ENCODE measurements around the gene CPT1C.

Gene CPT1C

DNA sequence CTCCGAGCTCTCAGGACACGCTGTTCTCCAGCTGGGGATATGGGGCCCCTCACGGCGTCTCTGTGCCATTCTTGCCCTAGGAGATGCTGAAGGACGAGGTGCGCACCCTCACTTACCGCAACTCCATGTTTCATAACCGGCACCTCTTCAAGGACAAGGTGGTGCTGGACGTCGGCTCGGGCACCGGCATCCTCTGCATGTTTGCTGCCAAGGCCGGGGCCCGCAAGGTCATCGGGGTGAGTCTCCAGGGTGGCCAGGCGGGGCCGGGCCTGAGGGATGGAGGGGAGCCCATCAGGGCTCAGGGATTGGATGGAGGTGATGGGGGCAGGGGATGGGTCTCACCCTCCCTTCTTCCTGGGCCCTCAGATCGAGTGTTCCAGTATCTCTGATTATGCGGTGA, 9.1 kb upstream of the CPT1C start:
- no peak for DNase-seq (ENCODE audit: low read depth in 3 of 3)

DNA sequence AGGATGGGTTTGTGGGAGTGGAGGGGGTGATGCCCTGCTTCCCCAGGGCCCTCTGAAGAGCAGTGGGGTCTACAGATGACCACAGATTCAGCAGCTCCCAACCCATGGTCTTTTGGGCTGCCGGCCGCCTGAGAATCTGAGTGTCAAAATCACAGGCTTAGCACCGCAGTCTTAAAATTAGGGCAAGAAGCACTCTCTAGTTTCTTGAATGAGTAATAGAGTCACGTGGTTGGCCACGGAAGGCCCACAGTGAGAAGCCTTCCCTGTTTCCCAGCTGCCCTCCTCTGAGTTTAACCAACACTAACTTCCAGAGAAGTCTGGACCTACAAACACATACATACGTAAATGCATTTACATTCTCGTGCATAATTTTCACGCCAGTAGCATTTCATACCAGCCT, 8.6 kb upstream of the CPT1C start:
- no peak for DNase-seq (ENCODE audit: low read depth in 3 of 3)

DNA sequence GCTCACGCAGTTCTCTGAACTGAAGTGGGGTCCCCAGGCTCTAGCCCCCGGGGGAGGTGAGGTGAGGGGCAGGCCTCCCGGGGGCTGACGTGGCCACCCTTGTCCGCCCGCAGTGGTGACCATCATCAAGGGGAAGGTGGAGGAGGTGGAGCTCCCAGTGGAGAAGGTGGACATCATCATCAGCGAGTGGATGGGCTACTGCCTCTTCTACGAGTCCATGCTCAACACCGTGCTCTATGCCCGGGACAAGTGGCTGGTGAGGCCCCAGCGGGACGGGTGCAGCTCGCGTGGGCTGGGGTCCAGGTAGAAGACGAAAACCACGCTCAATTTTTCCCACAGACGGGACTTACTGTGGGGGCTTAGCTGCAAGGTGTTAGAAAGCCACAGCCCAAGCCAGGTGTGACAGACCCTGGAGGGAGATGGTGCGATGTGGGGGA, 7.1 kb upstream of the CPT1C start:
- no peak for DNase-seq (ENCODE audit: low read depth in 3 of 3)

DNA sequence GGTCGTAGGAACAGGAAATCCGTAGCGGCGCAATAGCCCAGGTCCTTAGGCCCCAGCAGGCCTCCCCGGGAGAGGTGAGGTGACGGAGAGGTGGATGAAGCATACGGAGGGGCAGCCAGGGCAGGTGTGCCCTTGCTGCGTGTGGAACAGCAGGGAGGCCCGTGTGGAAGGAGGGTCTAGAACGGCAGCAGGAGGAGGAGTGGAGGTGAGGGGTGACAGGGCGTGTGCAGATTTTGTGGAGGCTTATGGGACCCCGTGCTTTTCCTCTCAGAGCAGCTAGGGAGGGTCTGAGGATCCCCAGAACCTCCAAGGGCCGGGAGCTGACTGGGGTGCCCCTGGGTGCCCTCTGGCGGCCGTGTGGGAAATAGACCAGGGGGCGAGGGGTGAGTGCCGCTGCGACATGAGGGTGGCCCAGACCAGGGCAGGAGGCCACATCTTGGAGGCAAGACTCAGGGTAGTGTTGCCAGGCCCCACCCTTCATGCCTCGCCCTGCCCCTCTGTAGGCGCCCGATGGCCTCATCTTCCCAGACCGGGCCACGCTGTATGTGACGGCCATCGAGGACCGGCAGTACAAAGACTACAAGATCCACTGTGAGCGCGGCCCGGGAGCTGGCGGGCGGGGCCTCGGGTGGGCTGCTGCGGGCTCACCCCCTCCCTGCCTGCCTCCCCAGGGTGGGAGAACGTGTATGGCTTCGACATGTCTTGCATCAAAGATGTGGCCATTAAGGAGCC, 6.5 kb upstream of the CPT1C start:
- DNase-seq (ENCODE audit: low read depth in 3 of 3) = no peak

DNA sequence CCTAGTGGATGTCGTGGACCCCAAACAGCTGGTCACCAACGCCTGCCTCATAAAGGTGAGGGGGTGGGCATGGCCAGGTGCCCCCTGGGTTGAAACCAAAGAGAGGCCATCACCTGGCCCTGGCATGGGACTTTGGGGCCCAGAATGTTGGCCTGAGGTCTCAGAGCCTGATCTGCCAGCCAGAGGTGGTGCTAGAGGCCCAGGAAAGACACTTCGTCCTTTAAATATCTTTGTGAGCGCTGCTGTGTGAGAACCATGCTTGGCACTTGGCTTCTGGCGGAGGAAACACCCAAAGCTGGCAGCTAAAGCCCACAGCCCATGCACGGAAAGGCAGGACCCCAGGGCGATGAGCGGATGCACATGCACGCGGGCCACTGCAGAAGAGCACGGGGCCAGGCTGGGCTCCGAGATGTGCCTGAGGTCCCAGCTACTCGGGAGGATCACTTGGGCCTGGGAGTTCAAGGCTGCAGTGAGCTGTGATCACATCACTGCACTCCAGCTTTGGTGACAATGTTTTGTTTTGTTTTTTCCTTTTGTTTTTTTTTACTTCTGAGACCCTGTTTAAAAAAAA, 5.8 kb upstream of the CPT1C start:
- DNase-seq (ENCODE audit: low read depth in 3 of 3) = no peak

DNA sequence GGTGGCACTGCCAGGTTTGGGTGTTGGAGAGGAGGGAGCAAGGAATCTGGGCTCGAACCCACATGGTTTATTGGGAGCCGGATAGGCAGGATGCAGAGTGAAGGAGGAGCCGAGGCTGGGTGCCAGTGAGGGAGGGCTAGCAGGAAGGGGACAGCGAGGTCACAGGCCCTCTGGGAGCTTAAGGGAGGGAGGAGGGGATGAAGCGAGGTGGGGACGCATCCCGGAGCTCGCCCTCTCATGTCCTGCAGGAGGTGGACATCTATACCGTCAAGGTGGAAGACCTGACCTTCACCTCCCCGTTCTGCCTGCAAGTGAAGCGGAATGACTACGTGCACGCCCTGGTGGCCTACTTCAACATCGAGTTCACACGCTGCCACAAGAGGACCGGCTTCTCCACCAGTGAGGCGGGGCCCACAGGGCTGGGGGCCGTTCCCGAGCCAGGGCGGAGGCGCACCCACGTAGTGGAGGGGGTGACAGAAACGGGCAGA, 5.0 kb upstream of the CPT1C start:
- DNase-seq (ENCODE audit: low read depth in 3 of 3) = no peak

DNA sequence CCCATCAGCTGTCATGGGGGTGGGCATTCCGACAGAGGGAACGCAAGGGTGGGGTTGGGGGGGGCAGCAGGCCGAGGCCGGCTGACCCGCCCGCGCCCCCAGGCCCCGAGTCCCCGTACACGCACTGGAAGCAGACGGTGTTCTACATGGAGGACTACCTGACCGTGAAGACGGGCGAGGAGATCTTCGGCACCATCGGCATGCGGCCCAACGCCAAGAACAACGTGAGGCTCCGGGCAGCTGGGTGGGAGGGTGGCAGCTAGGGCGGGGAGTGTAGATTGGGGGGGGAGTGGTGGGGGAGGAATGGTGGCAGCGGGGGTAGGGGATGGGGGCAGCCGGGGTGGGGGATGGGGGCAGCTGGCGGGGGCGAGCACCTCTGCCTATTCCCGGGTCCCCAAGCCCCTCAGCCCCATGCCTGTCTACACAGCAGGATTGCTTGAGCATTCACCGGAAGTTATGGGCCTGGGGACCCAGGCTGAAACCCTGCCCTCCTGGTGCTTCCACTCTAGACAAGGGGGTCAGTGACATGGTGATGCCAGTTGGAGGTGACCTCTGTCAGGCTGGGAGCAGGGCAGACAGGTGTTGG, 4.3 kb upstream of the CPT1C start:
- no peak for DNase-seq (ENCODE audit: low read depth in 3 of 3)

DNA sequence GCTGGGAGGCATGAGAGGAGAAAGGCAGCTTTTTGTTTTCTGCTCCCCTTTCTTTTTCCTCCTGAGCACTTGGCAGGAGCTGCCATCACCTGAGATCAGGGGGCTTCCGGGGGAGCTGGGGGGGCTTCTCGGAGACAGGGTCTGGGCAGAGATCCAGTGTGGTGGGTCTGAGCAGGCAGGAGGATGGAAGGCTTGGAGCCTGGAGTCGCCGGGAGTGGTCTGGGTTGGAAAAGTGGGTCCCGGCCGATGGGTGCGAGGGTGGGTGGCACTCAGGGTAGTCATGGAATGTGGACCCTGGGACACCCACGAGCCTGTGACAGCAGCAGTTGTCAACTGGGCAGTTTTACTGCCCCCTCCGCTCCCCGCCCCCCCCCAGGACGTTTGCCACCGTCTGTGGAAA, 3.8 kb upstream of the CPT1C start:
- no peak for DNase-seq (ENCODE audit: low read depth in 3 of 3)

DNA sequence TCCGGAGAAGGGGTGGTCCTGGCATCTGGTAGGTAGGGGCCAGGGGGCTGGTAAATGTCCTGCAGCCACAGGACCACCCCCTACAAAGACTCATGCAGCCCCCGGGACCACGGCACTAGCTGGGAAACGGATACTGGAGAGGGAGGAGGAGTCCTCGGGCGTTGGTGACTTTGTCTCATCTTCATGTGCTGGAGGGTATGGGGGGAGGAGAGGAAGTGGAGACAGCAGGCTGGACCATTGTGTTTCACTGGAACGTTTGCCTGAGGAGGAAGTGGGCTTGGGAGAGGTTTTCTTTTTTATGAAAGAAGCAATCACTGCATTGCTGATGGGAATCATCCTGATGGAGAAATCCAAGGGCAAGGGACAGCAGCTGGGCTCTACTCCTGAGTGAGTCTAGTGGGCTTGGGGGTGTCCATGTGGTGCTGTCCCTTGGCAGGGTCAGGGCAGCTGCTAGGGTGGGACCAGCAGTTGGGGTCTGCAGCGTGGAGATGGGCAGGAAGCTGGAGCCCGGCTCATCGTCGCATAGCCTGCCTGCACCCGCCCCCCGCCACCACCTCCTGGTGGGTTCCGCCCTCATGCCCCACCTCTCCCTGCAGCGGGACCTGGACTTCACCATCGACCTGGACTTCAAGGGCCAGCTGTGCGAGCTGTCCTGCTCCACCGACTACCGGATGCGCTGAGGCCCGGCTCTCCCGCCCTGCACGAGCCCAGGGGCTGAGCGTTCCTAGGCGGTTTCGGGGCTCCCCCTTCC, 3.2 kb upstream of the CPT1C start:
- no peak for DNase-seq (ENCODE audit: low read depth in 3 of 3)

DNA sequence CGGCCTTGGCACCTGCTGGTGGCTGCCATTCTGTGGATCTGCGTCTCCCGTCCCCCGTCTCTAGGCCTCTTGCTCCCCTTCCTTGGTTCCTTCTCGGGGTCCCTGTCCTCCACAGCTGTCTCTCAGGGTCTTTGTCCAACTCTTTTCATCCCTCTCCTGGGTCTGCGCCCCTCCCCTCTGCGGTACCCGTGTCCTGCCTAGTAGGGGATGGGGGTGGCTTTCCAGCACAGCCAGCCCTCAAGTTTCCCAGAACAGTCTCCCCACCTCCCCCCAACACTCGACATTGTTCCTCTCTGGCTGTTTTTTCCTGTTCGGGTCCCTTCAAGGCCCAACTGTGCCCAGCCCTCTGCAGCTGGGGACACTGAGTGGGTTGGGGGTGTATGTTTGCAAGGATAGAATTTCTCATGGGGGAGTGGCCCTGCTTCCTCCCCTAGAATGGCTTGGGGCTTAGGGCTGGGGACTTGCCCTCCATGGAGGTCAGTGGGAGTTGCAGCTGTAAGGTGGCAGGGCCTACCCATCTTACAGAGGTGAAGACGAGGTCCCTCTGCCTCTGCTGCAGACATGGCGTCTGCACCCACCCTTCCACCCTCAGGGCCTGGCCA, 2.3 kb upstream of the CPT1C start:
- DNase-seq (ENCODE audit: low read depth in 3 of 3) = no peak

DNA sequence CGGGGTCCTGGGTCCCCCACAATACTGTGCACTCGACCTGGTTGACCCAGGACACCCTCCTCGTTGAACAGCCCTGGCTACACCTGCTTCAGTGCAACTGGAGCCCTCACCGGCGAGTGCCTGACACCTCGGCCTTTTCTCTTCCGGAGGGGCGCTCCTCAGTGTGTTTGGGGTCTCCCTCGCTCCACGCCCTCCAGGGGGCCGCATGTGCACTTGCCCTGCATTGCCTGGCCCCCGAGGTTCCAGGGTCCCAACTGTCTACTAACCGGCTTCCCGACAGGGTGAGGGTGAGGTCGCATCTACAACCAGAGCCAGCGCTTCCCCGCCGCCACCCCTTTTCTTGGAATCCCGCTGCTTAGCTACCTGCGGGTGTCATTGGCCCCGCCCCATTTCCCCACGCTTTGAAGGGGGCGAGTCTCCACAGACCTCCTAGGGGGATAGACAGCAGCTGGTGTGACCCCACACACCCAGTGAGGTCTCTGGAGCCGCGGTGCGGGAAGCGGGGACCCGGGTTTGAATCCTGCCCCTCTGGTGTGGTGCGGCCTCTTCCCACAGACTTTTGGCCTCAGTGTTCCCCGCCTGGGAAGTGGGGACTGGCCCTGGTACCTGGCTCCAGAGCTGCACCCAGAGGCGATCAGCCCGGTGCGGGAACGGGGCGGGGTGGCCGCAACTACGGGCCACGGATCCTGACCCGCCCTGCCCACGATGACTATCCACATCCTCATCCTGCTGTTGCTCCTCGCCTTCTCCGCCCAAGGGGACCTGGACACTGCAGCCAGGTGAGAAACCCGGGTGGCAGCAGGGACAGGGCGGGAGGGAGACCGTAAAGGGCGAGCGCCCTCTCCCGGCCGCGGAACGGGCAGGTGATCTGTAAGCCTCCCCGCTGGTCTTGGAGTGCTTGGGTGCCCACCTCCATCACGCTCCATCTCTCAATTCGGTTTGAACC, 1.5 kb upstream of the CPT1C start, which contains the start of gene ADM5:
Gene ADM5 (plus strand): TSS at position 462 of the 946 bp plus-strand sequence. CDS start 244 bp downstream, at position 706.
- DNase-seq (ENCODE audit: low read depth in 3 of 3) = peak in 1 of 3 experiments; percentile 27

DNA sequence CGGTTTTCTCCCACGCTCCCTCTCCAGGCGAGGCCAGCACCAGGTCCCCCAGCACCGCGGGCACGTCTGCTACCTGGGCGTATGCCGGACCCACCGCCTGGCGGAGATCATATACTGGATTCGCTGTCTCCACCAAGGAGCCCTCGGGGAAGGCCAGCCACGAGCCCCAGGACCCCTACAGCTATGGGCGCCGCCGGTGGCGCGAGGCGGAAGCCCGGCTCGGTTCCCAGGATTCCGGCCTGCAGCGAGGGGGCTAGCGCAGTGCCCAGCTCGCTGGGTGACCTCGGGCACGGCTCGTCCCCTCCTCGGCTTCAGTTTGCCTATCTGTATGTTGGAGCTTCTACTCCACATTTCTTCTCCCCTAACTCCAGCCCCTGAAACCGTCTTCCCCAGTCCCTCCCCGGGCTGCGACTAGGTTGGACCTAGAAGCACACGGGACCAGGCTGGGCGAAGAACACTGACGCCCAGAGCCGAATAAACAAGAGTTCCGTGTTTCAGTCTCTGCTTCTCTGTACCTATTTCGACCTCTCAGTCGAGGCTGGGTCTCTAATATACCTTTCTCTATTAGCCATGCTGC, 749 bp upstream of the CPT1C start:
- no peak for DNase-seq (ENCODE audit: low read depth in 3 of 3)

DNA sequence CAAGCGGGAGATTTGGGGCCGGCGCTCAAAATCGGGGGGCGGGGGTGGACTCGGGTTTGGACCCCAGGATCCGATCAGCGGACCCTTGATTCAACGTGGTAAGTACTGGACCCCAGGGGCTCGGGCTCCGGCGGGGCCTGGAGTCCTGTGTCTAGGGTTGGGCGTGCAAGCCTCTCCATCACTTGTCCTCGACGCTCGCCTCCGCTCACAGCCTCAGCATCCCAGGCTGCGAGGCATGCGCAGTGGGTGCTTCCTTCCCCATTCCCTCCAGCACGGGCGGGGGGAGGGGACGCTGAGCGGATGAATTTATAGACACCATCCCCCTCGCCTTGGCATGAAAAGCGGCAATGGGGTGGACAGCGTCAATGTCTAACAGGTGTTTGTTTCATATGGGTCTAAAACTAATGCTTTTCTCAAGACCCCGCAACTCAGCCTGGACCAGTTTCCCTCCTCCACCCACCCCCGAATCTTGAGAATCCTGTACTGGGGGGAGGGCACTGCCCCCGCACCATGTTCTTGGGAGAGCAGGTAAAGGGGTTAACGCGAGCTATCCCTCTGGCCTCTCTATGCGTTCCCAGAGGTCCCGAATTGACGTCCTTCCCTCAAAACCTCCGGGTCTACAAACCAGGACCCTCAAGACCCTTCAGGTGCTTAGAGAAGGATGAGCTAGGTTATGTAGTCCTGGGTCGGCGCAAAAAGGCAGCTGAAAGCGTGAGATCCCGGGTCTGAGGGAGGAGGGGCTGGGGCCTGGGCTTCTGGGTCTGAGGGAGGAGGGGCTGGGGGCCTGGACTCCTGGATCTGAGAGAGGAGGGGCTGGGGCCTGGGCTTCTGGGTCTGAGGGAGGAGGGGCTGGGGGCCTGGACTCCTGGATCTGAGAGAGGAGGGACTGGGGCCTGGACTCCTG, 579 bp downstream of the CPT1C start:
- DNase-seq (ENCODE audit: low read depth in 3 of 3) = no peak

DNA sequence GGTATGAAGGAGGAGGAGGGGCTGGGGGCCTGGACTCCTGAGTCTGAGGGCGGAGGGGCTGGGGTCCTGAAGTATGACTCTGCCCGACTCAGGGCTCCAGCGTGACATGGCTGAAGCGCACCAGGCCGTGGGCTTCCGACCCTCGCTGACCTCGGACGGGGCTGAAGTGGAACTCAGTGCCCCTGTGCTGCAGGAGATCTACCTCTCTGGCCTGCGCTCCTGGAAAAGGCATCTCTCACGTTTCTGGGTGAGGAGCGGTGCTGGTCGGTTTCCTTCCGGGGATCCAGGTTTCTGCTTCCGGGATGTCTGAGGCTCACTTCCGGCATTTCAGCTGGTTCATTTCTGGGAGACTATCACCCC, 1.2 kb downstream of the CPT1C start:
- DNase-seq (ENCODE audit: low read depth in 3 of 3) = no peak

DNA sequence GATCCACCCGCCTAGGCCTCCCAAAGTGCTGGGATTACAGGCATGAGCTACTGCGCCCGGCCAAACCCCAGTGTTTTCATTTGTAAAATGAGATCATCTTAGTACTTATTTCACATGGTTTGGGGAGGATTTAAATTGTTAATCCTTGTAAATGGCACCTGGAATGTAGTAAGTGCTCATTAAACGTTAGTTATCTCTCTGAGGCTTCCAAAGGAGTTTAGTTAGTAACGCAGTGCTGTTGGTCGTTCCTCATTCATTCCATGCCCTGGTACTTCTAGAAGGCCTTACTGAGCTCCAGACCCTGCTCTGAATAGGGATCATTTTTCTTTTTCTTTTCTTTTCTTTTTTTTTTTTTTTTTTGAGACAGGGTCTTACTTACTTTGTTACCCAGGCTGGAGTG, 5.2 kb downstream of the CPT1C start:
- no peak for DNase-seq (ENCODE audit: low read depth in 3 of 3)

DNA sequence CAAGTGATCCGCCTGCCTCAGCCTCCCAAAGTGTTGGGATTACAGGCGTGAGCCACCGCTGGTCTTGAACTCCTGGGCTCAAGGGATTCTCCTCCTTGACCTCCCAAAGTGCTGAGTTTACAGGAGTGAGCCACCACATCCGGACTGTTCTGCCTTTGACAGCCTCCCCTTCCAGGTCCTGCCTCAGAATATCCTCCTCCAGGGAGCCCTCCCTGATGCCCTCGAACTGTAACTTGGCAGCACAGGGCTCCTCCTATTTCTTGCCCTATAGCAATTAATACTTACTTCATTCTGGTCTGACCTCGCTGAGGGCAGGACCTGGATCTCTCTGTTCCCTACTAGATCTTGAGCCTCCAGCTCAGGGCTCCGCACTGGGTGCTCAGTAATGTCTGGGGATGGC, 5.9 kb downstream of the CPT1C start:
- no peak for DNase-seq (ENCODE audit: low read depth in 3 of 3)

DNA sequence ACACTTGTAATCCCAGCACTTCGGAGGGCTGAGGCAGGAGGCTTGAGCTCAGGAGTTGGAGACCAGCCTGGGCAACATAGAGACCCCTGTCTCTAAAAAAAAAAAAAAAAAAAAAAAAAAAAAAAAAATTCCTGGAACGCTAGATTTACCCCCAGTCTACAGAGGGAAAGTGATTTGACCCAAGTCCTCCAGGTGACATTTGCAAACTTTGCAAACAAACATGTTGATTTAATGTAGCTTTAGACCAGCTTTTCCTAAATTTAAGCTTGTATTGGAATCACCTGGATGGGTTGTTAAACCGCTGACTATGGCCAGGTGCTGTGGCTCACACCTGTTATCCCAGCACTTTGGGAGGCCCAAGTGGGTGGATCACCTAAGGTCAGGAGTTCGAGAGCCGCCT, 8.4 kb downstream of the CPT1C start:
- DNase-seq (ENCODE audit: low read depth in 3 of 3) = no peak

DNA sequence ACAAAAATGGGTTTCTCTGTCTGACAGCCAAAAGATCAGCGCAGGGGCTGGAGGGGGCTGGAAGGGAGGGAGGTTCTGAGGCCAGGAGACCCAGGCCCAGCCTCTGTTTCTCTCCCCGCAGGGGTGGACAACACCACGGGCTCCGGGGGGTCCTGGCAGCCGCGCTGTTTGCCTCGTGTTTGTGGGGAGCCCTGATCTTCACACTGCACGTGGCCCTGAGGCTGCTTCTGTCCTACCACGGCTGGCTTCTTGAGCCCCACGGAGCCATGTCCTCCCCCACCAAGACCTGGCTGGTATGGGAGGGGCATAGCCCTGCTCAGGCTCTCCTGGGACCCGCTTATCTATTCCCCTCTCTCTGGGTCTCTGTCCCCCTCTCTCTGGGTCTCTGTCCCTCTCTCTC, 9.6 kb downstream of the CPT1C start:
- no peak for DNase-seq (ENCODE audit: low read depth in 3 of 3)

DNA sequence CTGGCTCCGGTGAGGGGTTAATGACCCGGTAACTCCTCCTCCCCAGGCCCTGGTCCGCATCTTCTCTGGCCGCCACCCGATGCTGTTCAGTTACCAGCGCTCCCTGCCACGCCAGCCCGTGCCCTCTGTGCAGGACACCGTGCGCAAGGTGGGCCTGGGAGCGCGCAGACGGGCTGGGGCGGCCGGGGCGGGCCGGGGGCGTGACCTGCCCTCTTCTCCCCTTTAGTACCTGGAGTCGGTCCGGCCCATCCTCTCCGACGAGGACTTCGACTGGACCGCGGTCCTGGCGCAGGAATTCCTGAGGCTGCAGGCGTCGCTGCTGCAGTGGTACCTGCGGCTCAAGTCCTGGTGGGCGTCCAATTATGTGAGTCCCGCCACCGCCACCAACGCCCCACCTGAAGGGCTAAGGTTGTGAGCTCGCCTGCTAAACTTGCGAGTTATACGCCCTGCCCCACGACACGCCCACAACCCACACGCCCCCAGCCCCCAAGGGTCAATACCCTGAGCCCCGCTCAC, 10.4 kb downstream of the CPT1C start:
- no peak for DNase-seq (ENCODE audit: low read depth in 3 of 3)
